SK-N-SH (cell line): Measurements from ENCODE around the gene POU2F3. TPM values are rescaled to one million over a fixed set of nuclear protein-coding genes. Genes with fewer than 3 reads are reported as not detected.

Experiments
- CTCF ChIA-PET: fragments of 300-600, 350-600 bp; formaldehyde crosslinking; extraction: SDS; loops from one replicate; lab custom pipeline; 2021; lab: Yijun Ruan, JAX
- POLR2A ChIA-PET: fragments of 350-600 bp; sonication (Branson Sonifier 250); formaldehyde crosslinking; extraction: SDS; loops from one replicate; lab custom pipeline; 2020; ENCODE audit warnings: antibody characterized with exemption, inconsistent platforms; lab: Yijun Ruan, JAX
- DNase-seq: peaks from one replicate; pipeline ENCODE4 v3.0.0; 2012
- H2AFZ ChIP-seq: fragments of 200-600 bp; sonication (generic); 2 replicates; pipeline ENCODE4 v1.8.1; 2016; ENCODE audit warnings: antibody characterized with exemption, mild to moderate bottlenecking, low read depth
- H3F3A ChIP-seq: fragments of 200-600 bp; sonication (generic); replicated peaks from 2 replicates; pipeline ENCODE3; 2016; ENCODE audit warnings: antibody characterized with exemption, mild to moderate bottlenecking; ENCODE audit not compliant: insufficient read depth
- H3K27ac ChIP-seq, 2 experiments: fragments of 200-500 bp in 1 of 2; fragments of 200-600 bp in 1 of 2; sonication (Bioruptor generic) in 1 of 2; sonication (generic), shearing (Covaris generic) in 1 of 2; 2 replicates each; pipeline versions ENCODE4 v1.5.1 to v1.6.1; 2014 to 2016; ENCODE audit warnings: low read depth in 2 of 2, inconsistent platforms in 1 of 2, low read length in 1 of 2, mild to moderate bottlenecking in 1 of 2, mixed read lengths in 1 of 2
- H3K27me3 ChIP-seq: fragments of 200-600 bp; sonication (generic), shearing (Covaris generic); 2 replicates; pipeline ENCODE4 v1.6.1; 2016; ENCODE audit warnings: mixed run types; ENCODE audit not compliant: insufficient read depth
- H3K36me3 ChIP-seq, 2 experiments: fragments of 200-500 bp in 1 of 2; fragments of 200-600 bp in 1 of 2; sonication (Bioruptor generic) in 1 of 2; sonication (generic) in 1 of 2; replicated peaks in 1 of 2; 2 replicates each; pipeline versions ENCODE3 to v1.5.1; 2014 to 2016; ENCODE audit warnings: low read length in 1 of 2, mild to moderate bottlenecking in 1 of 2; ENCODE audit not compliant: insufficient read depth in 2 of 2, control insufficient read depth in 1 of 2
- H3K4me1 ChIP-seq, 2 experiments: fragments of 200-500 bp in 1 of 2; fragments of 200-600 bp in 1 of 2; sonication (Bioruptor generic) in 1 of 2; sonication (generic), shearing (Covaris generic) in 1 of 2; 2 replicates each; pipeline versions ENCODE4 v1.5.1 to v1.6.1; 2014 to 2016; ENCODE audit warnings: low read depth in 1 of 2, low read length in 1 of 2, mixed run types in 1 of 2; ENCODE audit not compliant: insufficient read depth in 2 of 2, control insufficient read depth in 1 of 2
- H3K4me2 ChIP-seq: fragments of 200-600 bp; sonication (generic), shearing (Covaris generic); 2 replicates; pipeline ENCODE4 v1.6.1; 2017; ENCODE audit warnings: mixed run types
- H3K4me3 ChIP-seq, 2 experiments: fragments of 200-500 bp in 1 of 2; fragments of 200-600 bp in 1 of 2; sonication (Bioruptor generic) in 1 of 2; sonication (generic), shearing (Covaris generic) in 1 of 2; 2 replicates each; pipeline versions ENCODE4 v1.5.1 to v1.8.1; 2014 to 2016; ENCODE audit warnings: low read depth in 2 of 2, inconsistent platforms in 1 of 2, low read length in 1 of 2, mild to moderate bottlenecking in 1 of 2, mixed read lengths in 1 of 2, moderate library complexity in 1 of 2
- H3K79me2 ChIP-seq: fragments of 200-600 bp; sonication (generic); 2 replicates; pipeline ENCODE4 v1.8.1; 2017; ENCODE audit warnings: mild to moderate bottlenecking; ENCODE audit not compliant: insufficient read depth
- H3K9ac ChIP-seq: fragments of 200-600 bp; sonication (generic); 2 replicates; pipeline ENCODE4 v1.6.1; 2017; ENCODE audit warnings: mixed run types
- H3K9me2 ChIP-seq: fragments of 200-600 bp; sonication (generic); 2 replicates; pipeline ENCODE4 v1.6.1; 2017; ENCODE audit warnings: mixed run types
- H3K9me3 ChIP-seq: fragments of 200-600 bp; sonication (generic); 2 replicates; pipeline ENCODE4 v1.6.1; 2017; ENCODE audit warnings: mixed run types, mild to moderate bottlenecking, moderate library complexity
- H4K20me1 ChIP-seq: fragments of 200-600 bp; sonication (generic); 2 replicates; pipeline ENCODE4 v1.6.1; 2017; ENCODE audit warnings: mild to moderate bottlenecking, mixed run types; ENCODE audit not compliant: insufficient read depth
- CHD2 ChIP-seq: fragments of 150-350 bp; IDR thresholded peaks from 2 replicates; pipeline ENCODE4 v1.6.1; 2018; ENCODE audit warnings: low read length; ENCODE audit not compliant: partially characterized antibody
- EP300 ChIP-seq, 2 experiments: IDR thresholded peaks; 2 replicates each; pipeline versions ENCODE4 v1.4.0 to v1.6.1; 2012; ENCODE audit warnings: borderline replicate concordance in 1 of 2, low read depth in 1 of 2, low read length in 1 of 2
- EZH2phosphoT487 ChIP-seq: fragments of 200-600 bp; sonication (generic); IDR thresholded peaks from 2 replicates; pipeline ENCODE4 v1.6.1; 2017; ENCODE audit warnings: low read depth, mixed run types, mild to moderate bottlenecking, antibody characterized with exemption, moderate library complexity, borderline replicate concordance
- FOSL2 ChIP-seq: IDR thresholded peaks from 2 replicates; pipeline ENCODE4 v1.4.0; 2012; ENCODE audit warnings: low read depth, mild to moderate bottlenecking, moderate library complexity, borderline replicate concordance
- GABPA ChIP-seq: IDR thresholded peaks from 2 replicates; pipeline ENCODE4 v1.4.0; 2012; ENCODE audit warnings: low read depth, mild to moderate bottlenecking
- GATA2 ChIP-seq: sonication (generic); formaldehyde crosslinking; IDR thresholded peaks from 2 replicates; pipeline ENCODE4 v1.5.0; 2020; ENCODE audit warnings: mild to moderate bottlenecking, missing genetic modification reagents
- JUND ChIP-seq: IDR thresholded peaks from 2 replicates; pipeline ENCODE4 v1.4.0; 2012
- MEF2A ChIP-seq: IDR thresholded peaks from 2 replicates; pipeline ENCODE4 v1.4.0; 2012; ENCODE audit warnings: low read depth, borderline replicate concordance
- NFIC ChIP-seq: IDR thresholded peaks from 2 replicates; pipeline ENCODE4 v1.4.0; 2012; ENCODE audit warnings: borderline replicate concordance
- NRF1 ChIP-seq: IDR thresholded peaks from 2 replicates; pipeline ENCODE4 v1.6.1; 2012; ENCODE audit warnings: low read depth, mild to moderate bottlenecking, low read length
- POLR2AphosphoS5 ChIP-seq: IDR thresholded peaks from 2 replicates; pipeline ENCODE4 v1.6.1; 2012; ENCODE audit warnings: low read depth, low read length
- RAD21 ChIP-seq: IDR thresholded peaks from 2 replicates; pipeline ENCODE4 v1.6.1; 2012; ENCODE audit warnings: mild to moderate bottlenecking, low read length
- RCOR1 ChIP-seq: fragments of 150-350 bp; IDR thresholded peaks from 2 replicates; pipeline ENCODE4 v1.6.1; 2017; ENCODE audit warnings: antibody characterized with exemption, low read length
- SIN3A ChIP-seq: IDR thresholded peaks from 2 replicates; pipeline ENCODE4 v1.6.1; 2012; ENCODE audit warnings: low read depth, mild to moderate bottlenecking, low read length, moderate library complexity, borderline replicate concordance
- SMC3 ChIP-seq: IDR thresholded peaks from 2 replicates; pipeline ENCODE4 v1.6.1; 2012; ENCODE audit warnings: low read depth, low read length, improper control_type of control experiment
- TAF1 ChIP-seq: IDR thresholded peaks from 2 replicates; pipeline ENCODE4 v1.6.1; 2012; ENCODE audit warnings: low read depth, mild to moderate bottlenecking, low read length, moderate library complexity, borderline replicate concordance
- TEAD4 ChIP-seq: IDR thresholded peaks from 2 replicates; pipeline ENCODE4 v1.4.0; 2012; ENCODE audit warnings: mild to moderate bottlenecking, borderline replicate concordance; ENCODE audit not compliant: insufficient read depth
- YY1 ChIP-seq: IDR thresholded peaks from 2 replicates; pipeline ENCODE4 v1.4.0; 2012; ENCODE audit warnings: low read depth, mild to moderate bottlenecking
- WGBS: methylation state at CpG from one replicate; pipeline ENCODE4 v1.1.6; 2017; ENCODE audit warnings: low lambda C conversion rate; 5-methylcytosine and 5-hydroxymethylcytosine counted together
- polyA plus RNA-seq, 3 experiments: library from polyadenylated mRNA; depleted of rRNA; stranded (reverse); fragments of >200 nt; gene quantifications; 2 replicates each; pipeline ENCODE4 v1.2.3, GENCODE V29; 2012
- TF ChIP-seq, protein P1 (sequence below): fragments of 150-350 bp; IDR thresholded peaks from 2 replicates; pipeline ENCODE4 v1.6.1; 2016; ENCODE audit warnings: mild to moderate bottlenecking, low read depth, low read length

POU2F3 gene
- polyA plus RNA-seq, 1 of the 3 experiments (the other 2 are of a cell fraction): 0.02 TPM

DNA sequence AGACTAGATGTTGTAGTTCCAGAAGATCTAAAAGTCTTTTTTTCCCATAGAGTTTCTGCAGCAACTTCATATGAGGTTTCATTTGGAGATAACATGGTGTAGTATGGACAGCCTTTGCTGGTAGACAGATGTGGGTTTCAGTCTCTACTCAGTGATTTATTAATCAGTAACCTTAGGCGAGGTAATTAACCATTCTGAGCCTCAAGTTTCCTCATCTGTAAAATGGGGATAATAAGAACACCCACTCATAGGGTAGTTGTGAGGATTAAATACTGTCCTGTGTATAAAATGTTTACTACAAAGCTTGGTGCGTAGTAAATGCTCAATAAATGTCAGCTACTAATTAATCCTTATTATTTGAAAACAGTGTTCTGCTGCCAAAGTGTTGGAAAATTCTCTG is 16.8 kb downstream of the POU2F3 start:
- peaks cover 26% of the 10 kb centered on the region; the same call in 1 of the 2 replicates for H3K27me3 ChIP-seq
- no peaks in the 10 kb centered on the region for H3F3A ChIP-seq
- POLR2A ChIA-PET: no interaction called here
- H4K20me1 ChIP-seq: no peaks in the 10 kb centered on the region
- H3K4me1 ChIP-seq: peaks cover 0 to 6% of the 10 kb centered on the region in 2 experiments; a peak in 1 of 4 replicates
- H3K9ac ChIP-seq: no peak overlapping the region
- no peak overlapping the region for H3K27ac ChIP-seq
- WGBS: 44% methylated on average over 2 of the region's 2 CpGs
- no peaks in the 10 kb centered on the region for H3K9me3 ChIP-seq
- CTCF ChIA-PET: interaction anchor here (0.7 to 3.6 kb wide), 3 partner anchors 9 to 43 kb away, joined by 3 to 24 read pairs (median 6); no protein-coding TSS in a partner anchor
- H3K4me3 ChIP-seq: no peak overlapping the region
- TF ChIP-seq EP300 (IDR thresholded peaks at IDR 0.05; ENCODE audit: borderline replicate concordance in 1 of 2, low read depth in 1 of 2, low read length in 1 of 2) (no peak), SMC3 (no peak), GABPA (no peak), TEAD4 (no peak), SIN3A (no peak), JUND (no peak), YY1 (no peak), FOSL2 (no peak)
- no peaks in the 10 kb centered on the region for H3K36me3 ChIP-seq
- H3K4me2 ChIP-seq: no peak overlapping the region
- H3K79me2 ChIP-seq: no peaks in the 10 kb centered on the region
- no peak overlapping the region for H2AFZ ChIP-seq
- H3K9me2 ChIP-seq: no peaks in the 10 kb centered on the region
- no peak for DNase-seq

DNA sequence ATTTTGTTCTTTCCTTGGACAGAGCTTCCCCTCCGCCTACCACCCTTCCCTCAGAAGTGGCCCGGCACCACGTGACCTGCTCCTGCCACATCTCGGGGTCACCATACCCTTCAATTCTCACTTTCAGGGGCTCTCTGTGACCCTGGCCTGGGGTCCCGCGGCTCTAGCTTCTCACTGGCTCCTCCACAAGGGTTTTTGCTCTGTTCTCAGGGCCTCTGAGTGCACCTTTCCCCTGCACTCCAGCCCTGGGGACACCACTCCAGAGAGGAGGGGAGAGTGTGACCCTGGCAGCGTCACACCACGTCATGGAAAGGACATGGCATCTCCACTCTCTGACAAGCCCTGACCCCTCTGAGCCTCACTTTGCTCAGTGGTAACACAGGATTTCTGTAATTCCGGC is 17.4 kb downstream of the POU2F3 start:
- Histone ChIP-seq H2AFZ (no peak overlapping the region), H3K9me3 (no peaks in the 10 kb centered on the region), H4K20me1 (no peaks in the 10 kb centered on the region), H3F3A (no peaks in the 10 kb centered on the region), H3K27me3 (peaks cover 26% of the 10 kb centered on the region; the same call in 1 of the 2 replicates), H3K9me2 (no peaks in the 10 kb centered on the region), H3K36me3 (no peaks in the 10 kb centered on the region), H3K4me2 (no peak overlapping the region), H3K4me1 (peaks cover 0 to 6% of the 10 kb centered on the region in 2 experiments; a peak in 1 of 4 replicates), H3K79me2 (no peaks in the 10 kb centered on the region)
- DNase-seq: no peak
- WGBS: 72% methylated on average over 9 of the region's 9 CpGs
- POLR2A ChIA-PET: no interaction called here
- no peak for TF ChIP-seq SMC3
- TF ChIP-seq EP300 (IDR thresholded peaks at IDR 0.05; ENCODE audit: borderline replicate concordance in 1 of 2, low read depth in 1 of 2, low read length in 1 of 2): no peak
- TF ChIP-seq GATA2 (CRISPR knock-in tag): no peak
- TF ChIP-seq SIN3A: no peak
- TF ChIP-seq TAF1: no peak
- TF ChIP-seq POLR2AphosphoS5: no peak
- TF ChIP-seq NRF1: no peak
- no peak for TF ChIP-seq RCOR1
- no peak for TF ChIP-seq GABPA
- no peak for TF ChIP-seq TEAD4
- TF ChIP-seq, protein P1, sequence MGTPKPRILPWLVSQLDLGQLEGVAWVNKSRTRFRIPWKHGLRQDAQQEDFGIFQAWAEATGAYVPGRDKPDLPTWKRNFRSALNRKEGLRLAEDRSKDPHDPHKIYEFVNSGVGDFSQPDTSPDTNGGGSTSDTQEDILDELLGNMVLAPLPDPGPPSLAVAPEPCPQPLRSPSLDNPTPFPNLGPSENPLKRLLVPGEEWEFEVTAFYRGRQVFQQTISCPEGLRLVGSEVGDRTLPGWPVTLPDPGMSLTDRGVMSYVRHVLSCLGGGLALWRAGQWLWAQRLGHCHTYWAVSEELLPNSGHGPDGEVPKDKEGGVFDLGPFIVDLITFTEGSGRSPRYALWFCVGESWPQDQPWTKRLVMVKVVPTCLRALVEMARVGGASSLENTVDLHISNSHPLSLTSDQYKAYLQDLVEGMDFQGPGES: no peak
- TF ChIP-seq EZH2phosphoT487: no peak
- TF ChIP-seq MEF2A: no peak
- no peak for TF ChIP-seq NFIC
- no peak for TF ChIP-seq RAD21
- no peak for TF ChIP-seq CHD2
- TF ChIP-seq, all 33 proteins: peak for 0
- H3K27ac ChIP-seq: no peak overlapping the region
- CTCF ChIA-PET: interaction anchor here (0.7 to 3.6 kb wide), 5 partner anchors 10 to 43 kb away, joined by 3 to 24 read pairs (median 6); no protein-coding TSS in a partner anchor
- H3K4me3 ChIP-seq: no peak overlapping the region
- no peak overlapping the region for H3K9ac ChIP-seq
